ENCODE measurements around the gene OGFOD1. TPM values are rescaled to one million over a fixed set of nuclear protein-coding genes. Genes with fewer than 3 reads are reported as not detected.

Gene OGFOD1
- total and polyA plus RNA-seq, 9 donors, result 8.1 to 45.2 (median 28.9) TPM

DNA sequence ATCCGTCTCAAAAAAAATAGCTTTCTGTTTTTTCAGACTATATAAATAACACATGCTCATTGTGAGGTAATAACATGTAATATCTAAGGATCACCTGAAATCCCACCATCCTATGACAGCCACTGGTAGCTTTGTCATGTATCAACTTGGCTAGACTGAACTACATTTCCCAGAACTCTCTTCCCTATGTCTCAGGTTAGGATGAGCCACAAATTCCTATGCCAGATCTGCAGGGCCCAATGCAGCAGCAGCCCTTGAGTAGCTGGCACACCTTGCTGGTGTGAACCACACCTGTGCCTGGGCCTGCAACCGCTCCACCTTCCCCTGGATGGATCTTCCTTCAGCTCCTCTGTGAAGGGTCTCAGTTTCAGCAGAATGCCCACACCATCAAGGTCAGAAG lies 28.1 kb downstream of the OGFOD1 start:
- 88 to 93% (median 93%) methylated on average over 2 of the region's 2 CpGs for WGBS, 3 donors
- intact Hi-C loops (cut with DNase I), result no loop called here
- no peaks in the 10 kb centered on the region for H3K27me3 ChIP-seq
- H3K36me3 ChIP-seq, result no peaks in the 10 kb centered on the region
- H3K9me3 ChIP-seq, result no peaks in the 10 kb centered on the region
- TF ChIP-seq POLR2A (IDR thresholded peaks at IDR 0.05) (no peak), EP300 (IDR thresholded peaks at IDR 0.05) (no peak)
- TF ChIP-seq, protein P1, sequence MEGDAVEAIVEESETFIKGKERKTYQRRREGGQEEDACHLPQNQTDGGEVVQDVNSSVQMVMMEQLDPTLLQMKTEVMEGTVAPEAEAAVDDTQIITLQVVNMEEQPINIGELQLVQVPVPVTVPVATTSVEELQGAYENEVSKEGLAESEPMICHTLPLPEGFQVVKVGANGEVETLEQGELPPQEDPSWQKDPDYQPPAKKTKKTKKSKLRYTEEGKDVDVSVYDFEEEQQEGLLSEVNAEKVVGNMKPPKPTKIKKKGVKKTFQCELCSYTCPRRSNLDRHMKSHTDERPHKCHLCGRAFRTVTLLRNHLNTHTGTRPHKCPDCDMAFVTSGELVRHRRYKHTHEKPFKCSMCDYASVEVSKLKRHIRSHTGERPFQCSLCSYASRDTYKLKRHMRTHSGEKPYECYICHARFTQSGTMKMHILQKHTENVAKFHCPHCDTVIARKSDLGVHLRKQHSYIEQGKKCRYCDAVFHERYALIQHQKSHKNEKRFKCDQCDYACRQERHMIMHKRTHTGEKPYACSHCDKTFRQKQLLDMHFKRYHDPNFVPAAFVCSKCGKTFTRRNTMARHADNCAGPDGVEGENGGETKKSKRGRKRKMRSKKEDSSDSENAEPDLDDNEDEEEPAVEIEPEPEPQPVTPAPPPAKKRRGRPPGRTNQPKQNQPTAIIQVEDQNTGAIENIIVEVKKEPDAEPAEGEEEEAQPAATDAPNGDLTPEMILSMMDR (IDR thresholded peaks at IDR 0.05), result no peak
- H3K27ac ChIP-seq, result no peak overlapping the region
- H3K4me3 ChIP-seq, result no peak overlapping the region
- H3K4me1 ChIP-seq (ENCODE audit: insufficient read depth), result no peaks in the 10 kb centered on the region
- no peak for DNase-seq

- no peaks in the 10 kb centered on the region for H3K9me3 ChIP-seq
- no peak overlapping the region for H3K4me3 ChIP-seq
- no peaks in the 10 kb centered on the region for H3K36me3 ChIP-seq
- H3K27ac ChIP-seq, result no peak overlapping the region
- no peak for DNase-seq
- intact Hi-C loops (cut with DNase I), result no loop called here
- 85 to 87% (median 85%) methylated on average over 7 of the region's 7 CpGs for WGBS, 3 donors
- no peaks in the 10 kb centered on the region for H3K4me1 ChIP-seq (ENCODE audit: insufficient read depth)
- TF ChIP-seq EP300 (IDR thresholded peaks at IDR 0.05) (no peak), POLR2A (IDR thresholded peaks at IDR 0.05) (no peak)
- TF ChIP-seq, protein P1 (IDR thresholded peaks at IDR 0.05), result no peak
- no peaks in the 10 kb centered on the region for H3K27me3 ChIP-seq
Measured at GRCh38 chr16:56480776-56481467, 29.6 kb downstream of the OGFOD1 start.

GRCh38 chr16:56481468-56482122 lies 30.2 kb downstream of the OGFOD1 start:
- H3K36me3 ChIP-seq, result no peaks in the 10 kb centered on the region
- no peak overlapping the region for H3K4me3 ChIP-seq
- 89 to 91% (median 90%) methylated on average over 2 of the region's 2 CpGs for WGBS, 3 donors
- no peaks in the 10 kb centered on the region for H3K27me3 ChIP-seq
- TF ChIP-seq POLR2A (IDR thresholded peaks at IDR 0.05), result no peak
- TF ChIP-seq EP300 (IDR thresholded peaks at IDR 0.05), result no peak
- TF ChIP-seq, protein P1 (IDR thresholded peaks at IDR 0.05), result no peak
- intact Hi-C loops (cut with DNase I), result no loop called here
- H3K9me3 ChIP-seq, result no peaks in the 10 kb centered on the region
- H3K4me1 ChIP-seq (ENCODE audit: insufficient read depth), result no peaks in the 10 kb centered on the region
- no peak for DNase-seq
- H3K27ac ChIP-seq, result no peak overlapping the region

GRCh38 chr16:56482683-56483236 lies 31.4 kb downstream of the OGFOD1 start:
- Histone ChIP-seq H3K4me1 (ENCODE audit: insufficient read depth) (no peaks in the 10 kb centered on the region), H3K9me3 (no peaks in the 10 kb centered on the region), H3K27ac (no peak overlapping the region), H3K4me3 (no peak overlapping the region), H3K36me3 (no peaks in the 10 kb centered on the region), H3K27me3 (no peaks in the 10 kb centered on the region)
- 79 to 85% (median 81%) methylated on average over 5 of the region's 5 CpGs for WGBS, 3 donors
- intact Hi-C loops (cut with DNase I), result no loop called here
- no peak for TF ChIP-seq EP300 (IDR thresholded peaks at IDR 0.05)
- TF ChIP-seq POLR2A (IDR thresholded peaks at IDR 0.05), result no peak
- TF ChIP-seq, protein P1 (IDR thresholded peaks at IDR 0.05), result no peak
- DNase-seq, result no peak

Measured in ovary (tissue), 9 donors.